ENCODE data around the gene FOXD4L1. TPM values are rescaled to one million over a fixed set of nuclear protein-coding genes. Genes with fewer than 3 reads are reported as not detected.
"Not testable (repeated sequence)": the region's sequence is repeated elsewhere in the genome, so short reads cannot be mapped to it uniquely, and the experiment has no call there.

The FOXD4L1 gene
- total RNA-seq: 0.20 TPM in 1 of 2 replicates, not detected in the other

GRCh38 chr2:113498365-113498764 lies at the start of gene FOXD4L1:
TSS of gene FOXD4L1 (plus strand) at chr2:113498665. CDS start at chr2:113499257, 592 bp downstream.
- DNase-seq (ENCODE audit: low read depth): not testable (repeated sequence)

GRCh38 chr2:113465770-113466169 lies 32.7 kb upstream of the FOXD4L1 start:
- not testable (repeated sequence) for DNase-seq (ENCODE audit: low read depth)

- DNase-seq (ENCODE audit: low read depth): not testable (repeated sequence)
Measured at GRCh38 chr2:113476688-113477368, 21.6 kb upstream of the FOXD4L1 start.

GRCh38 chr2:113496527-113496926 lies 1.9 kb upstream of the FOXD4L1 start:
- not testable (repeated sequence) for DNase-seq (ENCODE audit: low read depth)

- DNase-seq (ENCODE audit: low read depth): not testable (repeated sequence)
Measured at GRCh38 chr2:113499019-113499885, 787 bp downstream of the FOXD4L1 start.

- DNase-seq (ENCODE audit: low read depth): not testable (repeated sequence)
Measured at GRCh38 chr2:113499886-113500722, 1.6 kb downstream of the FOXD4L1 start.

- DNase-seq (ENCODE audit: low read depth): not testable (repeated sequence)
Measured at GRCh38 chr2:113500723-113501038, 2.2 kb downstream of the FOXD4L1 start.

GRCh38 chr2:113502216-113503093 lies 4.0 kb downstream of the FOXD4L1 start:
- not testable (repeated sequence) for DNase-seq (ENCODE audit: low read depth)

GRCh38 chr2:113503094-113504042 lies 4.9 kb downstream of the FOXD4L1 start:
- not testable (repeated sequence) for DNase-seq (ENCODE audit: low read depth)

GRCh38 chr2:113504081-113504480 lies 5.6 kb downstream of the FOXD4L1 start:
- not testable (repeated sequence) for DNase-seq (ENCODE audit: low read depth)

GRCh38 chr2:113507394-113508140 lies 9.1 kb downstream of the FOXD4L1 start:
- DNase-seq (ENCODE audit: low read depth): not testable (repeated sequence)

GRCh38 chr2:113508187-113508586 lies 9.7 kb downstream of the FOXD4L1 start:
- DNase-seq (ENCODE audit: low read depth): not testable (repeated sequence)

- DNase-seq (ENCODE audit: low read depth): not testable (repeated sequence)
Measured at GRCh38 chr2:113510913-113511312, 12.4 kb downstream of the FOXD4L1 start.

GRCh38 chr2:113511859-113512258 lies 13.4 kb downstream of the FOXD4L1 start:
- DNase-seq (ENCODE audit: low read depth): not testable (repeated sequence)

- DNase-seq (ENCODE audit: low read depth): not testable (repeated sequence)
Measured at GRCh38 chr2:113515457-113515856, 17.0 kb downstream of the FOXD4L1 start.

- DNase-seq (ENCODE audit: low read depth): not testable (repeated sequence)
Measured at GRCh38 chr2:113515995-113516394, 17.5 kb downstream of the FOXD4L1 start.

- not testable (repeated sequence) for DNase-seq (ENCODE audit: low read depth)
Measured at GRCh38 chr2:113517025-113517424, 18.6 kb downstream of the FOXD4L1 start.

- DNase-seq (ENCODE audit: low read depth): not testable (repeated sequence)
Measured at GRCh38 chr2:113520837-113521236, 22.4 kb downstream of the FOXD4L1 start.

- DNase-seq (ENCODE audit: low read depth): not testable (repeated sequence)
Measured at GRCh38 chr2:113521492-113521891, 23.0 kb downstream of the FOXD4L1 start.

Data from renal cortical epithelial cell (primary cell).